K562 (cell line): ENCODE measurements around the gene BANK1. TPM values are rescaled to one million over a fixed set of nuclear protein-coding genes. Genes with fewer than 3 reads are reported as not detected.

ENCODE experiments used
- ATAC-seq: fragments of 200-7000 bp; cut with Tn5 transposase; 3 replicates; pipeline ENCODE4 v1.9.1; 2020; ENCODE audit warnings: moderate library complexity
- BruUV-seq: library from RNA; stranded (reverse); fragments of 400-500 nt; replicated peaks from 2 replicates; lab custom pipeline; 2021; lab: Mats Ljungman, UMichigan
- CTCF ChIA-PET: fragments of 300-600 bp; formaldehyde crosslinking; extraction: SDS; loops from one replicate; lab custom pipeline; 2021; ENCODE audit warnings: low intra/inter-chr PET ratio; lab: Yijun Ruan, JAX
- POLR2A ChIA-PET: fragments of 300-600, 350-650 bp; sonication (Branson Sonifier 250); formaldehyde crosslinking; extraction: SDS; loops from one replicate; lab custom pipeline; 2021; ENCODE audit warnings: antibody characterized with exemption, inconsistent platforms; lab: Yijun Ruan, JAX
- DNase-seq, 4 experiments: peaks; one replicate each; pipeline versions ENCODE4 v3.0.0 to v3.0.0-alpha.2; 2011 to 2018; ENCODE audit warnings: low spot score in 3 of 4, mixed read lengths in 3 of 4; ENCODE audit errors: extremely low read depth in 1 of 4
- FAIRE-seq: peaks from 2 replicates; lab custom pipeline; 2011; peaks lifted over from hg19 to GRCh38; lab: Jason Lieb, UNC
- H2AFZ ChIP-seq: 2 replicates; pipeline ENCODE4 v1.6.0; 2011; ENCODE audit warnings: low read depth, low read length, control low read depth, inconsistent platforms
- H3K27ac ChIP-seq: fragments of 200-600 bp; 3 replicates; pipeline ENCODE4 v1.8.0; 2011; ENCODE audit warnings: low read depth, mild to moderate bottlenecking, control low read depth, inconsistent platforms, low read length, moderate library complexity, mixed read lengths; ENCODE audit errors: extremely low read depth
- H3K27me3 ChIP-seq, 2 experiments: fragments of 300-600 bp in 1 of 2; 2 replicates in 1 of 2; 3 replicates in 1 of 2; pipeline versions ENCODE4 v1.6.0 to v1.8.0; 2011; ENCODE audit warnings: inconsistent platforms in 2 of 2, low read length in 2 of 2, mild to moderate bottlenecking in 1 of 2, mixed read lengths in 1 of 2, moderate library complexity in 1 of 2; ENCODE audit not compliant: control insufficient read depth in 2 of 2, insufficient read depth in 2 of 2
- H3K36me3 ChIP-seq: fragments of 300-600 bp; 3 replicates; pipeline ENCODE4 v1.8.0; 2011; ENCODE audit warnings: mild to moderate bottlenecking, low read length, inconsistent platforms; ENCODE audit not compliant: control insufficient read depth, insufficient read depth
- H3K4me1 ChIP-seq, 2 experiments: fragments of 200-600 bp in 1 of 2; replicated peaks in 1 of 2; 2 replicates in 1 of 2; 3 replicates in 1 of 2; pipeline versions ENCODE4 v1.5.1 to v1.8.0; 2011; ENCODE audit warnings: inconsistent platforms in 2 of 2, low read length in 2 of 2, mild to moderate bottlenecking in 1 of 2, mixed read lengths in 1 of 2, moderate library complexity in 1 of 2; ENCODE audit not compliant: control insufficient read depth in 2 of 2, insufficient read depth in 2 of 2
- H3K4me2 ChIP-seq: 2 replicates; pipeline ENCODE4 v1.6.1; 2011; ENCODE audit warnings: low read length, control low read depth, inconsistent platforms, mixed read lengths; ENCODE audit not compliant: insufficient read depth
- H3K4me3 ChIP-seq: fragments of 200-600 bp; sonication (generic), shearing (Covaris generic); 2 replicates; pipeline ENCODE4 v1.5.1; 2016; ENCODE audit warnings: control low read depth, inconsistent platforms
- H3K79me2 ChIP-seq: fragments of 200-600 bp; 3 replicates; pipeline ENCODE4 v1.8.0; 2011; ENCODE audit warnings: low read length, inconsistent platforms; ENCODE audit not compliant: control insufficient read depth, insufficient read depth
- H3K9ac ChIP-seq, 2 experiments: 2 replicates each; pipeline versions ENCODE4 v1.6.0 to v1.6.1; 2011; ENCODE audit warnings: low read depth in 2 of 2, low read length in 2 of 2, control low read depth in 1 of 2, inconsistent platforms in 1 of 2, mild to moderate bottlenecking in 1 of 2, mixed read lengths in 1 of 2; ENCODE audit not compliant: insufficient read depth in 1 of 2
- H3K9me1 ChIP-seq: one replicate; pipeline ENCODE4 v1.6.0; 2011; ENCODE audit warnings: inconsistent platforms, mild to moderate bottlenecking, low read length, moderate library complexity; ENCODE audit not compliant: control insufficient read depth, insufficient read depth
- H3K9me3 ChIP-seq: replicated peaks from 2 replicates; pipeline ENCODE4 v1.5.1; 2011; ENCODE audit warnings: low read depth, low read length, inconsistent platforms; ENCODE audit not compliant: control insufficient read depth, insufficient read depth
- H4K20me1 ChIP-seq: replicated peaks from 2 replicates; pipeline ENCODE4 v1.6.1; 2011; ENCODE audit warnings: low read length, inconsistent platforms, mixed read lengths; ENCODE audit not compliant: control insufficient read depth, insufficient read depth
- ARID3B ChIP-seq: fragments of 250-450 bp; sonication (Bioruptor Pico); IDR thresholded peaks from 2 replicates; pipeline ENCODE4 v1.4.0; 2020; ENCODE audit warnings: borderline replicate concordance
- CBX2 ChIP-seq: fragments of 200-600 bp; sonication (generic); IDR thresholded peaks from one replicate; pipeline ENCODE4 v1.6.1; 2012; ENCODE audit warnings: mild to moderate bottlenecking, low read length, inconsistent platforms; ENCODE audit not compliant: insufficient read depth, poor library complexity, severe bottlenecking
- CREB3 ChIP-seq: fragments of 450-650 bp; conservative IDR thresholded peaks from 2 replicates; pipeline ENCODE4 v1.6.1; 2016; ENCODE audit warnings: missing genetic modification characterization, low read depth, mild to moderate bottlenecking, missing compliant biosample characterization, moderate library complexity
- CREBBP ChIP-seq: IDR thresholded peaks from one replicate; pipeline ENCODE4 v1.6.1; 2012; ENCODE audit warnings: low read depth, mild to moderate bottlenecking, control low read depth, inconsistent platforms, low read length
- HMBOX1 ChIP-seq: sonication (generic); IDR thresholded peaks from 2 replicates; pipeline ENCODE4 v1.6.1; 2016
- KHSRP ChIP-seq: fragments of 450-650 bp; IDR thresholded peaks from 2 replicates; pipeline ENCODE4 v1.6.1; 2017
- MAFF ChIP-seq: IDR thresholded peaks from 2 replicates; pipeline ENCODE4 v1.6.1; 2012; ENCODE audit warnings: low read length, improper control_type of control experiment
- SNRNP70 ChIP-seq: fragments of 200-400 bp; formaldehyde crosslinking; optimal IDR thresholded peaks from 2 replicates; pipeline ENCODE3; 2017; ENCODE audit warnings: low read depth, low read length
- ZBTB11 ChIP-seq, 3 experiments: fragments of 200-800 bp in 1 of 3; fragments of 250-450 bp in 1 of 3; fragments of 450-650 bp in 1 of 3; sonication (Bioruptor Pico) in 1 of 3; sonication (Bioruptor generic) in 1 of 3; formaldehyde crosslinking in 1 of 3; IDR thresholded peaks; 2 replicates each; pipeline versions ENCODE4 v1.6.1 to v1.8.0; 2016 to 2022; ENCODE audit warnings: mild to moderate bottlenecking in 2 of 3, missing genetic modification characterization in 2 of 3, missing compliant biosample characterization in 1 of 3, moderate library complexity in 1 of 3
- ZEB2 ChIP-seq: fragments of 450-650 bp; IDR thresholded peaks from 2 replicates; pipeline ENCODE4 v1.6.1; 2016
- WGBS: fragments of 100-300 bp; shearing (Covaris generic); methylation state at CpG from one replicate; pipeline ENCODE4 v1.1.6; 2016; ENCODE audit warnings: low coverage, mixed read lengths; ENCODE audit not compliant: insufficient coverage; ENCODE audit errors: missing lambda C conversion rate; 5-methylcytosine and 5-hydroxymethylcytosine counted together
- in situ Hi-C: fragments of 300-500 bp; cut with MboI; formaldehyde crosslinking; loops from 4 replicates; pipeline ENCODE4 v1.15.0; 2018; ENCODE audit warnings: inconsistent platforms, mixed read lengths
- intact Hi-C: fragments of 100-400 bp; cut with micrococcal nuclease; formaldehyde crosslinking; loops from 2 replicates; pipeline ENCODE4 v1.14.2; 2022
- polyA plus RNA-seq, 8 experiments: library from polyadenylated mRNA; depleted of rRNA in 4 of 8; stranded (reverse) in 5 of 8; unstranded in 3 of 8; fragments of >200 nt; fragmentation: Nextera tagmentation in 2 of 8; fragmentation: Illumina TruSeq in 1 of 8; extraction: Ambion mirVana in 2 of 8; extraction: Trizol in 1 of 8; gene quantifications; 2 replicates each; pipeline versions ENCODE4 v1.2.1 to v1.2.3, GENCODE V29; 2011 to 2014; ENCODE audit warnings: inconsistent platforms in 1 of 8, missing spikeins in 1 of 8
- total RNA-seq, 7 experiments: library from RNA; depleted of rRNA in 6 of 7; stranded (reverse); fragments of >200 nt in 6 of 7; fragmentation: Illumina TruSeq in 2 of 7; extraction: Trizol in 2 of 7; gene quantifications; 2 replicates each; pipeline versions ENCODE4 v1.2.1 to v1.2.3, GENCODE V29; 2011 to 2021; ENCODE audit warnings: low replicate concordance in 1 of 7

Gene BANK1
- total and polyA plus RNA-seq, 9 of the 15 experiments (the other 6 are each of a cell fraction or from before 2014, with no cell fraction given), result not detected

- H4K20me1 ChIP-seq, result no peaks in the 10 kb centered on the region
- H3K79me2 ChIP-seq, result no peaks in the 10 kb centered on the region
- ChIA-PET POLR2A (no interaction called here), CTCF (no interaction called here)
- no peaks in the 10 kb centered on the region for H3K27me3 ChIP-seq
- ATAC-seq (no peak), FAIRE-seq (no peak), DNase-seq (no peak)
- no peak overlapping the region for H3K27ac ChIP-seq
- no peak overlapping the region for H2AFZ ChIP-seq
- BruUV-seq, result no TSS peak
- intact Hi-C loops, result no loop called here
- no peaks in the 10 kb centered on the region for H3K9me3 ChIP-seq
- H3K4me3 ChIP-seq, result no peak overlapping the region
- WGBS, result 2% methylated on average over 4 of the region's 4 CpGs
- no peaks in the 10 kb centered on the region for H3K36me3 ChIP-seq
- in situ Hi-C loops, result no loop called here
- H3K9ac ChIP-seq, result no peak overlapping the region
- no peaks in the 10 kb centered on the region for H3K9me1 ChIP-seq
- no peaks in the 10 kb centered on the region for H3K4me1 ChIP-seq
- no peak overlapping the region for H3K4me2 ChIP-seq
- TF ChIP-seq MAFF (no peak), SNRNP70 (no peak), KHSRP (no peak), CBX2 (no peak), CREBBP (no peak), ZEB2 (no peak), ARID3B (CRISPR knock-in tag) (no peak), CREB3 (tag) (no peak), ZBTB11 (CRISPR knock-in tag; IDR thresholded peaks at IDR 0.05) (no peak), HMBOX1 (no peak)
Observed at GRCh38 chr4:101953949-101954348, 163.4 kb downstream of the BANK1 start.
